ENCODE measurements around the gene COG8. TPM values are rescaled to one million over a fixed set of nuclear protein-coding genes. Genes with fewer than 3 reads are reported as not detected.

COG8 gene
- total and polyA plus RNA-seq, 4 donors, result 11.2 to 37.4 (median 24.2) TPM

GRCh38 chr16:69310653-69311532 lies 28.5 kb downstream of the COG8 start, which contains the start of gene VPS4A (continued):
- peak; percentile 98 for TF ChIP-seq CTCF (IDR thresholded peaks at IDR 0.05; ENCODE audit: low read depth, low read length, missing input control)
- no peak for TF ChIP-seq FOXA1 (IDR thresholded peaks at IDR 0.05)
- TF ChIP-seq JUND (IDR thresholded peaks at IDR 0.05), result no peak

GRCh38 chr16:69309316-69309715 lies 30.0 kb downstream of the COG8 start:
- Histone ChIP-seq H3K36me3 (ENCODE audit: control insufficient read depth in 4 of 4, insufficient read depth in 3 of 4, low read depth in 1 of 4, low read length in 3 of 4) (no peaks in the 10 kb centered on the region), H3K9ac (ENCODE audit: low read depth in 1 of 2, low read length in 2 of 2) (no peak overlapping the region), H3K27ac (ENCODE audit: low read depth in 1 of 2, low read length in 2 of 2) (no peak overlapping the region), H3K4me3 (ENCODE audit: low read depth in 1 of 3, low read length in 3 of 3) (no peak overlapping the region), H3K4me1 (ENCODE audit: control insufficient read depth in 4 of 4, insufficient read depth in 4 of 4, low read length in 3 of 4) (peaks cover 2 to 22% (median 14%) of the 10 kb centered on the region in 4 donors), H3K27me3 (ENCODE audit: control insufficient read depth in 4 of 4, insufficient read depth in 4 of 4, low read length in 3 of 4) (no peaks in the 10 kb centered on the region), H3K9me3 (ENCODE audit: control insufficient read depth in 4 of 4, low read length in 3 of 4) (no peaks in the 10 kb centered on the region)
- no peak for TF ChIP-seq GABPA (IDR thresholded peaks at IDR 0.05 in 1 of 2, conservative IDR thresholded peaks at IDR 0.05 in 1 of 2)
- TF ChIP-seq CTCF (IDR thresholded peaks at IDR 0.05; ENCODE audit: low read depth, low read length, missing input control), result no peak
- TF ChIP-seq SP1 (IDR thresholded peaks at IDR 0.05), result no peak
- no peak for TF ChIP-seq YY1 (IDR thresholded peaks at IDR 0.05)
- TF ChIP-seq, protein P1, sequence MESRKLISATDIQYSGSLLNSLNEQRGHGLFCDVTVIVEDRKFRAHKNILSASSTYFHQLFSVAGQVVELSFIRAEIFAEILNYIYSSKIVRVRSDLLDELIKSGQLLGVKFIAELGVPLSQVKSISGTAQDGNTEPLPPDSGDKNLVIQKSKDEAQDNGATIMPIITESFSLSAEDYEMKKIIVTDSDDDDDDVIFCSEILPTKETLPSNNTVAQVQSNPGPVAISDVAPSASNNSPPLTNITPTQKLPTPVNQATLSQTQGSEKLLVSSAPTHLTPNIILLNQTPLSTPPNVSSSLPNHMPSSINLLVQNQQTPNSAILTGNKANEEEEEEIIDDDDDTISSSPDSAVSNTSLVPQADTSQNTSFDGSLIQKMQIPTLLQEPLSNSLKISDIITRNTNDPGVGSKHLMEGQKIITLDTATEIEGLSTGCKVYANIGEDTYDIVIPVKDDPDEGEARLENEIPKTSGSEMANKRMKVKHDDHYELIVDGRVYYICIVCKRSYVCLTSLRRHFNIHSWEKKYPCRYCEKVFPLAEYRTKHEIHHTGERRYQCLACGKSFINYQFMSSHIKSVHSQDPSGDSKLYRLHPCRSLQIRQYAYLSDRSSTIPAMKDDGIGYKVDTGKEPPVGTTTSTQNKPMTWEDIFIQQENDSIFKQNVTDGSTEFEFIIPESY (IDR thresholded peaks at IDR 0.05), result no peak
- no peak for TF ChIP-seq FOXA2 (IDR thresholded peaks at IDR 0.05)
- no peak for TF ChIP-seq RXRA (IDR thresholded peaks at IDR 0.05)
- TF ChIP-seq TAF1 (conservative IDR thresholded peaks at IDR 0.05), result no peak
- no peak for TF ChIP-seq FOXA1 (IDR thresholded peaks at IDR 0.05)
- 90% methylated on average over 12 of the region's 12 CpGs for WGBS
- DNase-seq (ENCODE audit: low spot score), result no peak

- peaks cover 2 to 12% (median 9%) of the 10 kb centered on the region in 4 donors for H3K4me1 ChIP-seq (ENCODE audit: control insufficient read depth in 4 of 4, insufficient read depth in 4 of 4, low read length in 3 of 4)
- H3K4me3 ChIP-seq (ENCODE audit: low read depth in 1 of 3, low read length in 3 of 3), result no peak overlapping the region
- DNase-seq (ENCODE audit: low spot score), result no peak
- no peak overlapping the region for H3K9ac ChIP-seq (ENCODE audit: low read depth in 1 of 2, low read length in 2 of 2)
- TF ChIP-seq FOXA1 (IDR thresholded peaks at IDR 0.05) (no peak), HNF4G (IDR thresholded peaks at IDR 0.05) (no peak), EGR1 (IDR thresholded peaks at IDR 0.05; ENCODE audit: low read depth in 2 of 2) (no peak), ATF3 (IDR thresholded peaks at IDR 0.05) (no peak), SP1 (IDR thresholded peaks at IDR 0.05) (no peak), HNF4A (conservative IDR thresholded peaks at IDR 0.05) (no peak), RXRA (IDR thresholded peaks at IDR 0.05) (no peak), RAD21 (IDR thresholded peaks at IDR 0.05) (no peak), GABPA (IDR thresholded peaks at IDR 0.05 in 1 of 2, conservative IDR thresholded peaks at IDR 0.05 in 1 of 2) (no peak)
- H3K9me3 ChIP-seq (ENCODE audit: control insufficient read depth in 4 of 4, low read length in 3 of 4), result no peaks in the 10 kb centered on the region
- H3K27me3 ChIP-seq (ENCODE audit: control insufficient read depth in 4 of 4, insufficient read depth in 4 of 4, low read length in 3 of 4), result no peaks in the 10 kb centered on the region
- WGBS, result 95% methylated on average over 2 of the region's 2 CpGs
- no peak overlapping the region for H3K27ac ChIP-seq (ENCODE audit: low read depth in 1 of 2, low read length in 2 of 2)
- H3K36me3 ChIP-seq (ENCODE audit: control insufficient read depth in 4 of 4, insufficient read depth in 3 of 4, low read depth in 1 of 4, low read length in 3 of 4), result no peaks in the 10 kb centered on the region
These were observed 31.5 kb downstream of the COG8 start for GRCh38 chr16:69307856-69308255.
